Daoy (cell line): Measurements from ENCODE around the gene IQGAP2. TPM values are rescaled to one million over a fixed set of nuclear protein-coding genes. Genes with fewer than 3 reads are reported as not detected.
"Not testable (repeated sequence)": the region's sequence is repeated elsewhere in the genome, so short reads cannot be mapped to it uniquely, and the experiment has no call there.

Source experiments
- DNase-seq: peaks from one replicate; pipeline ENCODE4 v3.0.0-alpha.2; 2015; ENCODE audit warnings: low read depth
- total RNA-seq: library from RNA; depleted of rRNA; stranded (reverse); fragments of >200 nt; shearing (Covaris generic); gene quantifications from 2 replicates; pipeline ENCODE4 v1.2.3, GENCODE V29; 2014; rRNA removed

Gene IQGAP2, protein sequence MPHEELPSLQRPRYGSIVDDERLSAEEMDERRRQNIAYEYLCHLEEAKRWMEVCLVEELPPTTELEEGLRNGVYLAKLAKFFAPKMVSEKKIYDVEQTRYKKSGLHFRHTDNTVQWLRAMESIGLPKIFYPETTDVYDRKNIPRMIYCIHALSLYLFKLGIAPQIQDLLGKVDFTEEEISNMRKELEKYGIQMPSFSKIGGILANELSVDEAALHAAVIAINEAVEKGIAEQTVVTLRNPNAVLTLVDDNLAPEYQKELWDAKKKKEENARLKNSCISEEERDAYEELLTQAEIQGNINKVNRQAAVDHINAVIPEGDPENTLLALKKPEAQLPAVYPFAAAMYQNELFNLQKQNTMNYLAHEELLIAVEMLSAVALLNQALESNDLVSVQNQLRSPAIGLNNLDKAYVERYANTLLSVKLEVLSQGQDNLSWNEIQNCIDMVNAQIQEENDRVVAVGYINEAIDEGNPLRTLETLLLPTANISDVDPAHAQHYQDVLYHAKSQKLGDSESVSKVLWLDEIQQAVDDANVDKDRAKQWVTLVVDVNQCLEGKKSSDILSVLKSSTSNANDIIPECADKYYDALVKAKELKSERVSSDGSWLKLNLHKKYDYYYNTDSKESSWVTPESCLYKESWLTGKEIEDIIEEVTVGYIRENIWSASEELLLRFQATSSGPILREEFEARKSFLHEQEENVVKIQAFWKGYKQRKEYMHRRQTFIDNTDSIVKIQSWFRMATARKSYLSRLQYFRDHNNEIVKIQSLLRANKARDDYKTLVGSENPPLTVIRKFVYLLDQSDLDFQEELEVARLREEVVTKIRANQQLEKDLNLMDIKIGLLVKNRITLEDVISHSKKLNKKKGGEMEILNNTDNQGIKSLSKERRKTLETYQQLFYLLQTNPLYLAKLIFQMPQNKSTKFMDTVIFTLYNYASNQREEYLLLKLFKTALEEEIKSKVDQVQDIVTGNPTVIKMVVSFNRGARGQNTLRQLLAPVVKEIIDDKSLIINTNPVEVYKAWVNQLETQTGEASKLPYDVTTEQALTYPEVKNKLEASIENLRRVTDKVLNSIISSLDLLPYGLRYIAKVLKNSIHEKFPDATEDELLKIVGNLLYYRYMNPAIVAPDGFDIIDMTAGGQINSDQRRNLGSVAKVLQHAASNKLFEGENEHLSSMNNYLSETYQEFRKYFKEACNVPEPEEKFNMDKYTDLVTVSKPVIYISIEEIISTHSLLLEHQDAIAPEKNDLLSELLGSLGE (N-terminal part only)
- 5.6 and 6.9 TPM in 2 replicates for total RNA-seq

DNA sequence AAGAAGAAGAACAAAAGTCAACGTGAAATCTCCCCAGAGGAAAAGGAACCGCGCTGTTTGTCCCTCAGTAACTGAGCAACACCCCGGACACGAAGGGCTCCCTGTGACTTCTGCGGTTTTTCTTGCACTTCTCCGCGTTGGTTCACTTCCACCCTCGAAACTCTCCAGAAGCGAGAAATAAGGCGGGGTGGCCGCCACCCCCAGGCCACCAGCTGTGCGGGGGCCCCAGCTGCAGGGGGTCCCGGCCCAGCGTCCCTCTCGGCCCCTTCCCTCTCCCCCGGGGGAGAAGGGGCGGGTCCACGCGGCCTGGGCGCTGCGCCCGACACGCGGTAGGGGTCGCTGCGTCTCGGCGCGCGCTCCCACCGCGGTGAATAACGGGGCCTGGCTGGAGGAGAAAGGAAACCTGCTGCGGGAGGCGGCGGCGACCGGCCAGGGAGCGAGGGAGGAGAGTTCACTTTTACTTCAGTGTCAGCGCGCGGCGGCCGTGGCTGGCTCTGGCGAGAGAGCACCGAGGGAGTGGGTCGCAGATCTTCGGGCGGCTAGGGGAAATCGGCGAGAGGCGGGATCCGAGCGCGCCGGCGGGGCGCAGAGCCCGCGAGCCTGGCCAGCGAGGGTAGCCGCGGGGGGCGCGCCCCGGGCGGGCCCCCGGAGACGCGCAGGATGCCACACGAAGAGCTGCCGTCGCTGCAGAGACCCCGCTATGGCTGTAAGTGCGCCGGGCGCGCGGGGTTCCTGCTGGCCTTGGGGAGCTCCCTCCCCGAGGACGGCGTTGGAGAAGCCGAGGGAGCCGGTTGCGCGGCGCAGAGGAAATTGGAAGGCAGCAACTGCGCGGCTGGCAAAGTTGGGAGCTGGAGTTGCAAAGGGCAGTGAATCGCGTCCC is at the start of gene IQGAP2:
Gene IQGAP2, plus strand, starts transcription at position 400 of the 880 bp plus-strand sequence. Its CDS starts 261 bp downstream, at position 661.
- peak; percentile 86 for DNase-seq

DNA sequence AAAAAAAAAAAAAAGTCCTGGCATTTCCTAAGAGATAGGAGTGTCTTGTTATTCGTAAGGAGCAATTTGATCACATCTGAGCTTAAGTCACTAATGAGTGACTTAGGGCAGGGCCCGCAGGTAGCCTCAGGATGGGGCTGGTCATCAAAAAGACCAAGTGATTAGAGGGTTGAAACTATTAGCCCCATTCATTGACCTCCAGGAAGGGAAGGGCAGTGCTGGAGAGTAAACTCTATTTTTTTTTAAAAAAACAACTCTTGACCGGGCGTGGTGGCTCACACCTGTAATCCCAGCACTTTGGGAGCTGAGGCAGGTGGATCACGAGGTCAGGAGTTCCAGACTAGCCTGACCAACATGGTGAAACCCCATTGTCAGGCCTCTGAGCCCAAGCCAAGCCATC is 46.2 kb upstream of the IQGAP2 start:
- no peak for DNase-seq

DNA sequence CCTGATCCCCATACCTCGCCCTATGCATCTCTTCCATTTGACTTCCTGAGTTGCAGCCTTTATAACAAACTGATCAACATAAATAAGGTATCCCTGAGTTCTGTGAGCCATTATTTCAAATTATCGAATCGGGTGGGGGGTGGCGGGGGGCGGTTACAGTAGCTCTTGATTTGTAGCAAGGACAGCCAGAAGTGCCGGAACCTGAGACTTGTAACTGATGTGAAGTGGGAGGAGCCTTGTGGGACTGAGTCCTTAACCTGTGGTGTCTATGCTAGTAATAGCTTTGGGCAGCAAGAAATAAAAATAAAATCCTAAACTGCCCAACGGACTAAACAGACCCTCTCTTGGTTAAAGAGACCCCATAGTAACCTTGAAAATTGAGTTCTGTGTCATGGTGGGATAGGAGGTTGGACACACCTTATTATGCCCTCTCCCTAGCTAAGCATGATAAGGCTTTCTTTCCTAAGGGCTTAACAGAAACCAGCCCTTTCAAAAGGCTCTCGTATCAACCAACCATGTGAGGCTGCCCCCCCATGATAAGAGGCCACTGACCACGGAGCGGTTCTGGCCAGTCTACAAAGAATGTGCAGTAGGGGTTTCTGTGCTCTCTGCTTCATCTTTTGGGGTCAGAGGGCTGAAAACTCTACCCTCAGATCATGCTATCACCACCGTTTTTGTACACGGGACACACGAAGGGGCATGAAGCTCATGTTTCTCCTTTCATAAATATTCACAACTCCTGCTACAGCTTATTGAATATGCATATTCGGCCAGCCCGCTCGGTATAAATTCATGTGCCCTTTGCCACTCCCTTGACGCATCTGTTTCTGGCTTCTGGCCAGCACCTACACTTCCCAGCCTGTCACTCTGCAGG is 39.5 kb upstream of the IQGAP2 start:
- no peak for DNase-seq

DNA sequence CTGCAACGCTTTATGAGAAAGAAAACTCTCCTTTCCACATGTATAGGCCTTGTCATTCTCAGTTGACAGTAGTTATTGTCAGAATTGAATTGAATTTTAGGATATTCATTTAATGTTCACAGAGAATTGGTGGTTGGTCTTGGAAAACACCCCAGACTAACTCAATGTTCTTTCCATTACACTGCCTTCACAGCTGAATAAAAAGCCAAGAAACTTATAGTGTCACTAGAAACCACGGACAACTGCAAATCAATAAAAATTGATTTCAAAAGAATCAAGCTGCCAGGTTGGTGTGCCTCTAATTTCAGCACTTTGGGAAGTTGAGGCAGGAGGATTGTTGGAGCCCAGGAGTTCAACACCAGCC is 38.9 kb upstream of the IQGAP2 start:
- no peak for DNase-seq

DNA sequence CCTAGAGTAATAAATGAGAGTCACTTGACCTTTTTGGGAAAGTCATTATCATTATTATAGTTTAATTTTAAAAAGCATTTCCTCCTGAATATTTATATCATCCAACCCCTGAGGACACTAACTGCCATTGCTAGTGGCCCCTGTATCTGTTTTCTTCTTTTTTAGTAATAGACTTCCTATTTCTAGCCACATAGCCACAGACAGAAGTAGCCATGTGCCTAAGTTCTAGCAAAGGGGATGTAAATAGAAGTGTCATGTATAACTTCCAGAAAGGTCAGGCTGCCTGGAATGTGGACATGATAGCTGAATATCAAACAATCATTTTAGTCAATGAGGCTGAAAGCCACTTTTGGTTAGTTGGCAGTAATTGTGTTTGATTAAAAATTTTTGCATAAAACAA is 37.5 kb upstream of the IQGAP2 start:
- DNase-seq, result no peak

DNA sequence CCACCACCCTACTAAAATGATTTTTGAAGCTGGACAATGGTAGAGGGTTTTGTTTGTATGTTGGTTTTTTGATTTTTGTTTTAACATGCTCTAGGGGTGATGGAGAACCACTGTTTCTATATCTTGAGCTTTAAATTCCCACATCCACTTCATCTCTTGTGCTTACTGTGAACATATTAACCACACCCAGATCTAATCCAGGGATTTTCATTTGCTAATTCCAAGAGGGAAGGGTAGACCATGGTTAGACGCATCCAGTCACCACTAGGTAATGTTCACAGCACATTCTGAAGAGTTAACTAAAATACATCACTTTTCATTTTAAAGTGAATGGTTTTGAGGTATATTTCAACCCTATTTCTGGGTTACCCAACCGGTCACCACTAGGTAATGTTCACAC is 36.5 kb upstream of the IQGAP2 start:
- DNase-seq, result no peak

DNA sequence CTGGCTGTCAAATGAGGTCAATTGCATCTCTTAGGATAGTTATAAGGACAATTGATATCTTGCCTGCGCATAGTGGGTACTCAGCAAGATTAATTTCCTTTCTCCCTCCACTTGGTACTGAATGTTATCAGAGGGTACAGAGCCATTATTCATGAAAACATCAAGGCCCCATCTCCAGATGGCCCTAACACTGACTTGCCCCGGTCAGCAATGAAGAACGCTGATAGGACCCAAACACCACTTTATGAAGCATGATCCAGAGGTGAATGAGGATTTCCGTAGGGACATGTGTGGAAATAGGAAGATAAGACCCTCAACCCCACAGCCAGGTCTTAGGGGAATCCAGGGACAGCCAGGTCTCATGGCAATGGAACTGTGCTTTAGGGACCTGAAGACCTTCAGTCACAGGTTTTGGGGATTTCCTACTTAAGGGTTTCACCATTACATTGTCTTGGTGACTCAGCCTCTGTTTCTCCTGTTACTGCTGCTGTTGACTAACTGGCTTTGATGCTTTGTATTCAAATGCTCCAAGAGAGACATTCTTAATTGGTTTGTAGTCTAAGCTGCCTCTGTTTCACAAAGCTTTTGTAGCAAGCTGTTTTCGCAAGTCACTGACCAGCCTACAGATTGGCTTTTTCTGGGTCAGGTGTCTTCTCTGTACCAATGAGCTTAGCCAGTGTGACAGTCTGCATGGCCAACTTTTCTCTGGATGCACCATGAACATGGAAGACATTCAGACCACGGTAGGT is 35.3 kb upstream of the IQGAP2 start:
- DNase-seq, result peak; percentile 17

DNA sequence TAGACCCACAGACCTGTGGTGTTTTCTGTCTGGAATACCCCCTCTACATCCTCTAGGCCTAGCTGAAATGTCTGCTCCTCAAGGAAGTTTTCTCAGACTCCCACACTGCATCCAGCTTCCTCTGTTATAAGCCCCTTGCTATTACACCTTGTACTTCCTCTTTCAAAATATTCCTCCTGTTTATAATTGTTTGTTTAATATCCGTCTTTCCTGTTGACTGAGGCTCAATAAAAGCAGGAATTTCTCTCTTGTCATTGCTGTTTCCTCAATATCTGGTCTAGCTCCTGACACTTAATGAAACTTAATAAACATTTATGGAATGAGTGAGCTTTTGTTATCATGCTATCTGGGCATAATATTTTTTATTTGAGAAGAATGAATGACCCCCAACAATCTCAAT is 34.1 kb upstream of the IQGAP2 start:
- DNase-seq, result no peak

DNA sequence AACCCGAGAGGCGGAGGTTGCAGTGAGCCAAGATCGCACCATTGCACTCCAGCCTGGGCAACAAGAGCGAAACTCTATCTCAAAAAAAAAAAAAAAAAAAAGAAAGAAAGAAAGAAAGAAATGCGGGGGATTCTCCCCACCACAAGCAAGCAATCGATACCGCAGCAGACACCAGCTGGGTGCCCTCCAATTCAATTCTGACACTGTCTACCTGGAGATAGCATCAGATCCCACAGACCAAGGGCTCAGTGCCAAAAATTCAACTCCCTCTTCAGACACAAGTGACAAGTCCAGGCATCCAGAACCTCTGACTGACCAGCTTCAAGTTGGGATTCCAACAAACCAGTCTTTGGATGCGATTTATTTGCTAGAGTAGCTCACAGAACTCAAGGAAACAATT is 33.4 kb upstream of the IQGAP2 start:
- DNase-seq, result not testable (repeated sequence)

DNA sequence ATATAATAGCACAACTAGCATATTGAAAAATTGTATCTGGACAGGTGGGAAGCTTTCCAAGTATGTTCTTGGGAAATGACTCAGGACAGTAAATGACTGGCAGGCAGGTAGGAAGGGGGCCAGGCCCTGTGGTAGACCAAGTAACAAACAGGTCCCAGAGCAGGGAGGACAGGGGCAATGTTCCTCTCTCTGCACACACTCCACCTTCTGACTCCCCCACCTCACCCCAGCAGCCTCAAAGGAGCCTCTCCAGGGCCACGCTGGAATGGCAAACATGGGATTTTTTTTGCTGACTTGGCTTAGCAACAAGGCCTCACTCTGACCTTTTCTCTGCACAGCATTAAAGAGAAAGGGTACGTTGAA is 31.1 kb upstream of the IQGAP2 start:
- DNase-seq, result peak; percentile 7

DNA sequence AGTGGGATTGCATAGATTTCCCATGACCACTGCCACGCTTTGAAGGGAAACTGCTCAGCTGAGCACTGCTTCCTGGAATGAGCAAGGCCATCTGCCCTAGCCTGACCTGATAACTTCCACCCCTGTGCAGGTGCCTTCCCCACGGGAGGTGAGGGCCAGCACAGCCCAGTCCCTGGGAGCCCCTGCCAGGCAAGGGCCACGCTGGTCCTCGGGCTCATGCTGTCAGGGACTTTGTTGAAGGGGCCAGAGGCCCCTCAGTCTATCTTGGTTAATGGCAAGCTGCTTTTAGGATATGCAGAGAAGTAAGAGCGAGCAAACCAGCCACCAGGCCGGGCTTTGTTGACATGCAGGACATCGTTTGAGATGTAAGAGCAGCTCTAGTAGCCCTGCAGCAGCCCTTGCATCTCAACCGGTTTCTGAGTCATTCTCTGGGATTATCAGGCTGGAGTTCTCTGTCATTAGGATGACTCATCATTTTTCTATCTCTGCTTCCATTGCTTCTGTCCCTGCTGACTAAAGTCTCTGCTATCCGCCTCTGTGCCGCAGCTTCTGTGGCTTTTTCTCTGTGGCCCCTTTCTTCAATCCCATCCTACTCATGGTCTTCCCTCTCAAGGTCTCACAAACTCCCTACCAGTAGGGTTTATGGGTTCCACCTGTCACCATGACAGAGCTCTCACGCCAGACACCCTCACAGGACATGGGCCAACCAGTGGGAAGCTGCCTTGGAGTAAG is 30.6 kb upstream of the IQGAP2 start:
- peak; percentile 88 for DNase-seq

DNA sequence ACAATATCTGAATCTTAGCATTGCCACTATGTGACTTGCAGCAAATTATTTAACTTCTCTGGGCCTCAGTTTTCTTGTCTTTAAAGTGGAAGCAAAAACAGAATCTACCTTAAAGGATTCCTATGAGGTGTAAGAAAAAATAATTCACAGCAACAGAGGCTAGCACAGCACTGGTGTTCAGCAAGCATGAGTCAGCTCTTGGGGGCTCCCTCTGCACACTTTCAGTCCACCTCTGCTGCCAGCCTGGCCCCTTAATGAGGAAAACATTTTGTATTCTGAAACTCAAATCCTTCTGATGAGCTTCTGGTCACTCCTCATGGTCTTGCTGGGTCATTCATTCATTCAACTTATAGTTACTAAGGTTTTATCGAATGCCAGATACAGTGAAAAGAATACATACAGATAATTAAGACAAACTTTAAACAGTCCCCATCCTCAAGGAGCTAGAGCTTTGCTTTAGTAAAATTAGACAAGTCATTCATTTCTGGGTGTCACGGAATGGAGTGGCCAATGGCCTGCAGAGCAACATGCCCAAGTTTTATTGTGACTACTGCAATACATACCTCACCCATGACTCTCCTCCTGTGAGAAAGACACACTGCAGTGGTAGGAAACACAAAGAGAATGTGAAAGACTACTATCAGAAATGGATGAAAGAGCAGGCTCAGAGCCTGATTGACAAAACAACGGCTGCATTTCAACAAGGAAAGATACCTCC is 26.8 kb upstream of the IQGAP2 start:
- no peak for DNase-seq

DNA sequence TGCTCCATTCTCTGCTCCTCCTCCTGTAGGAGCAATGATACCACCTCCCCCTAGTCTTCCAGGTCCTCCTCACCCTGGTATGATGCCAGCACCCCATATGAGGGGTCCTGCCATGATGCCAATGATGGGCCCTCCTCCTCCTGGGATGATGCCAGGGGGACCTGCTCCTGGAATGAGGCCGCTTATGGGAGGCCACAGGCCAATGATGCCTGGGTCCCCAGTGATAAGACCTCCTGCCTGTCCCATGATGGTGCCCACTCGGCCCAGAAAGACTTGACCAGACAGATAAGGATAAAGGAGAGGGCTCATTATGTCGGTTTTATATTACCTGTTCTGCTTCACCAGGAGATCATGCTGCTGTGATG is 26.2 kb upstream of the IQGAP2 start:
- no peak for DNase-seq

DNA sequence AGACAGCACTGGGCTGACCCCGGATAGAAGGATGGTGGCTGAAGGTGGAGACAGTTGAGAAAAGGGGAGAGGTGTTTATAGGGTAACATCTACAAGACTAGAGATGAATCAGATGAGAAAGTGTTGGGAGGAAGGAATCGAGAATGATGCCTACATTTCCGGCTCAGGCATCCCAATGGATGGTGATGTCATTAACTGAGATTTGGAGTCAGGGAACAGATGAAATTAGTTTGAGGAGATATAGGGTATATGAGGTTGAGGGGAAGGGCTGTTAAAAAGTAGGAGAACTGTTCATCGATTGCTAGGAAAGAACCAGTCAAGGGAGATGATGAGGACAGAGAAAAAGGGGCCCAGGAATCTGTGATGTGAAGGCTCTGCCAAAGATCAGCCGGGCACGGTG is 24.7 kb upstream of the IQGAP2 start:
- no peak for DNase-seq

DNA sequence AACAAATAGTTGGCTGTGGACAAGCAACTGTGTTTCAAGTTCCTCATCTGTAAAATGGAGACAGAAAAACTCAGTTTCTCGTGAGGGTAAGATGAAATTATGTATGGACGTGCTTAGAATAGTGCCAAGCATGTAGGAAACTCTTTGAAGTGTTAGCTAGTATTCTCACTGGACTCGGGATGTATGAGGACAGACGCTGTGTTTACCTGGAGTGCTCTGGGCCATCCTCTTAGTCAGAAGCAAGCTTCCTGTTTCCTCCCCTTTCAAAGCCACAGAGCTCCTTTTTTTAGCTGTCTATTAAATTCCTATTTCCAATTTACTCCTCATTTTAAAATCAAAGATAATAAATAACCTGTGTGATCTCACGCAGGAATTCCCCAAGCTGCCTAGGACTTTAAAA is 23.8 kb upstream of the IQGAP2 start:
- peak; percentile 30 for DNase-seq

DNA sequence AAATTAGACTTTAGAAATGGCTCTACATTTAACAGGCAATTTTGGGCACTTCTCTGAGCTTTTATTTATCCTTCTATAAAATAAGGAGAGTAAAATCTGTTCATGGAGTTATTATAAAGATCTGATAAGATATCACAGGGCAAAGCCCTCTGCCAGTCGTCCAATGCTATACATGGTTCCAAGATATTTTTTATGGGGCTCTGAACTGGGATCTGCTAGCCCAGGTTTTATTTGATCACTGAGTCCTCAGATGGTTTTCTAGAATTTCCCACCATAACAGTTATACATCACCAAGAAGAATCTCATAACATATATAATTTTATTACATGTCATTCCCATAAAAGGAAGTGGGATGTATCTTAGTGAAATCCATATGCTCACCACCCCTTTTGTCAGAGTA is 23.2 kb upstream of the IQGAP2 start:
- DNase-seq, result no peak

DNA sequence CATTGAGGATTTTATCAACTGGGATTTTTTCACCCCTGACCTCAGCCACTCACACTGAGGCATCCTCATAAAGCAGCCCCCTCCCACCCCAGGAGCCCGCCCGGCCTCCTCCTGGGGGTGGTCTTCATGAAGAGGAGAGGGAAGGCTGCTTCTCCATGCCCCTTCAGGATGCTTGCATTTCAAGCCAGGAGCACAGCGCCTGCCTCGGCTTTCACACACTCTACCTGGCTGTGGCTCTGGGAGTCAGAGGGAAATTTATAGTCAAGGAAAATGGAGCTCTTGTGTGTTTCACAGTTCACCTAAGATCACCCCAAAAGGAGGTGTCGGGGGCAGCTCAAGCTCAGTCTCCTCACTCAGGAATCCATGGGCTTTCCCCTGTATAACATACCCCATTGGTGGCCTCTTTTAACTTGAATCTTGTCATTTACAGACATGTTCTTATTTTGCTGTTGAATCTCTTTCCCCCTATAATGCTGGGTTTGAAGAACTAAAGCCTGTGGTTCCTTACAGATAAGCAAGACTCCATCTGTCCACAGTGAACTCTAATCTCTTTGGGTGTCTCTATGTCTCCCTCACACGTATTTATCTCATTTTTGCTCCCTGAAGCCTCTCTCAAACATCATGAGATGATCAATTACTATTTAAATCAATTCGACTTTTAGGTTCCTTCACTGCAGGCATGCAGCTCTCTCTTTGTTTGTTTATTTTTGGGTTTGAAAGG is 22.6 kb upstream of the IQGAP2 start:
- no peak for DNase-seq
